Glutamatergic neuron (in vitro differentiated cells): Measurements from ENCODE around the gene RABAC1. TPM values are rescaled to one million over a fixed set of nuclear protein-coding genes. Genes with fewer than 3 reads are reported as not detected.

Experiments used
- DNase-seq: peaks from one replicate; pipeline ENCODE4 v3.0.0; 2022
- H3K27ac Mint-ChIP-seq: one replicate; pipeline ENCODE4 v1.8.0; 2020; ENCODE audit warnings: mild to moderate bottlenecking, mixed read lengths, inconsistent platforms; ENCODE audit not compliant: unreplicated experiment
- H3K27me3 Mint-ChIP-seq: one replicate; pipeline ENCODE4 v1.8.0; 2020; ENCODE audit warnings: mild to moderate bottlenecking, moderate library complexity, mixed read lengths, inconsistent platforms; ENCODE audit not compliant: unreplicated experiment
- H3K36me3 Mint-ChIP-seq: one replicate; pipeline ENCODE4 v1.8.0; 2020; ENCODE audit warnings: mild to moderate bottlenecking, mixed read lengths, inconsistent platforms; ENCODE audit not compliant: unreplicated experiment
- H3K4me1 Mint-ChIP-seq: one replicate; pipeline ENCODE4 v1.8.0; 2020; ENCODE audit warnings: mild to moderate bottlenecking, low read depth, mixed read lengths, inconsistent platforms; ENCODE audit not compliant: unreplicated experiment
- H3K4me3 Mint-ChIP-seq: one replicate; pipeline ENCODE4 v1.8.0; 2020; ENCODE audit warnings: mild to moderate bottlenecking, mixed read lengths, inconsistent platforms; ENCODE audit not compliant: unreplicated experiment
- H3K9me3 Mint-ChIP-seq: one replicate; pipeline ENCODE4 v1.8.0; 2020; ENCODE audit warnings: mild to moderate bottlenecking, moderate library complexity, mixed read lengths, inconsistent platforms; ENCODE audit not compliant: unreplicated experiment
- total RNA-seq: library from RNA; stranded (reverse); fragmentation: NEBNext Ultra II Directional; extraction: Animal tissue kit (Norgen Biotek cat#: 25700); gene quantifications from one replicate; pipeline ENCODE4 v1.2.1, GENCODE V29; 2021; ENCODE audit not compliant: unreplicated experiment
- TF ChIP-seq, protein P1 (sequence below): fragments of 200-600 bp; sonication (generic); IDR thresholded peaks from one replicate; pipeline ENCODE4 v1.5.0; 2021; ENCODE audit not compliant: partially characterized antibody, unreplicated experiment

The RABAC1 gene
- total RNA-seq, 1 donor from 2014 or later, result 139 TPM

DNA sequence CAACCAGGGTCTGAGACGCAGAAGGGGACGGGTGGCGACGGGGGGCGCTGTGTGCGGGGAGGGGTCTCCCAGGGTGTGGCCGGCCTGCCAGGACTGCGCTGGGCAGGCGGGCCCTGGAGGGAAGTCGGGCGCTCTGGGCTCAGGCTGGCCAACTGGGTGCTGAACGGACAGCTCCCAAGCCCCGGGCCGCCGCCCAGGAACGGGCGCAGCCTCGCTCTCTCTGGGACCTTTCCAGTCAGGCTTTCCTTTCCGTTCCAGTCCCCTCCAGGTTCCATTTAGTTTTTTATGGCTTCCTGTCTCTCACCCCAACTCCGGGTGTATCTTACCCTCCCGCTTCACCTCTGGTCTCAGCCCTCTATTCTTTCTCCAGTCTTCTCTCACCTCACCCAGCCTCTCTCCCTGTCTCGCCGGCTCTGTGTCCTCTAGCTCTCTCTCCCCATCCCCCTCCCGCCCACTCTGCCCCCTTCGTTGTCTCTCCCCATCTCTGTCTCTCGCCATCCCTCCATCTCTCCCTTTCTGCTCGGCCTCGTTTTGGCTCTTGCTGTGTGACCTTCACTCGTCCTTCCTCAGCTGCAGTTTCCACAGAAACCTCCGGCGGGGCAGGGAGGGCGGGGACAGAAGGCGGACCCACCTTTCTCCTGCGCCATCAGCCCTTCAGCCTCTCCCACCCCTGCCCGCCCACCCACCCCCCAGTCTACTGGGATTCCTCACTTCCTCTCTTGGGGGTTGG lies 38.2 kb upstream of the RABAC1 start:
- TF ChIP-seq, protein P1, sequence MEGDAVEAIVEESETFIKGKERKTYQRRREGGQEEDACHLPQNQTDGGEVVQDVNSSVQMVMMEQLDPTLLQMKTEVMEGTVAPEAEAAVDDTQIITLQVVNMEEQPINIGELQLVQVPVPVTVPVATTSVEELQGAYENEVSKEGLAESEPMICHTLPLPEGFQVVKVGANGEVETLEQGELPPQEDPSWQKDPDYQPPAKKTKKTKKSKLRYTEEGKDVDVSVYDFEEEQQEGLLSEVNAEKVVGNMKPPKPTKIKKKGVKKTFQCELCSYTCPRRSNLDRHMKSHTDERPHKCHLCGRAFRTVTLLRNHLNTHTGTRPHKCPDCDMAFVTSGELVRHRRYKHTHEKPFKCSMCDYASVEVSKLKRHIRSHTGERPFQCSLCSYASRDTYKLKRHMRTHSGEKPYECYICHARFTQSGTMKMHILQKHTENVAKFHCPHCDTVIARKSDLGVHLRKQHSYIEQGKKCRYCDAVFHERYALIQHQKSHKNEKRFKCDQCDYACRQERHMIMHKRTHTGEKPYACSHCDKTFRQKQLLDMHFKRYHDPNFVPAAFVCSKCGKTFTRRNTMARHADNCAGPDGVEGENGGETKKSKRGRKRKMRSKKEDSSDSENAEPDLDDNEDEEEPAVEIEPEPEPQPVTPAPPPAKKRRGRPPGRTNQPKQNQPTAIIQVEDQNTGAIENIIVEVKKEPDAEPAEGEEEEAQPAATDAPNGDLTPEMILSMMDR, result no peak
- peak overlapping the region; percentile 96 for H3K27ac Mint-ChIP-seq
- peaks cover 47% of the 10 kb centered on the region for H3K4me1 Mint-ChIP-seq
- peaks cover 25% of the 10 kb centered on the region for H3K9me3 Mint-ChIP-seq
- H3K36me3 Mint-ChIP-seq, result peaks cover 5% of the 10 kb centered on the region
- DNase-seq, result peak; percentile 69
- peak overlapping the region; percentile 87 for H3K4me3 Mint-ChIP-seq
- peaks cover 45% of the 10 kb centered on the region for H3K27me3 Mint-ChIP-seq

DNA sequence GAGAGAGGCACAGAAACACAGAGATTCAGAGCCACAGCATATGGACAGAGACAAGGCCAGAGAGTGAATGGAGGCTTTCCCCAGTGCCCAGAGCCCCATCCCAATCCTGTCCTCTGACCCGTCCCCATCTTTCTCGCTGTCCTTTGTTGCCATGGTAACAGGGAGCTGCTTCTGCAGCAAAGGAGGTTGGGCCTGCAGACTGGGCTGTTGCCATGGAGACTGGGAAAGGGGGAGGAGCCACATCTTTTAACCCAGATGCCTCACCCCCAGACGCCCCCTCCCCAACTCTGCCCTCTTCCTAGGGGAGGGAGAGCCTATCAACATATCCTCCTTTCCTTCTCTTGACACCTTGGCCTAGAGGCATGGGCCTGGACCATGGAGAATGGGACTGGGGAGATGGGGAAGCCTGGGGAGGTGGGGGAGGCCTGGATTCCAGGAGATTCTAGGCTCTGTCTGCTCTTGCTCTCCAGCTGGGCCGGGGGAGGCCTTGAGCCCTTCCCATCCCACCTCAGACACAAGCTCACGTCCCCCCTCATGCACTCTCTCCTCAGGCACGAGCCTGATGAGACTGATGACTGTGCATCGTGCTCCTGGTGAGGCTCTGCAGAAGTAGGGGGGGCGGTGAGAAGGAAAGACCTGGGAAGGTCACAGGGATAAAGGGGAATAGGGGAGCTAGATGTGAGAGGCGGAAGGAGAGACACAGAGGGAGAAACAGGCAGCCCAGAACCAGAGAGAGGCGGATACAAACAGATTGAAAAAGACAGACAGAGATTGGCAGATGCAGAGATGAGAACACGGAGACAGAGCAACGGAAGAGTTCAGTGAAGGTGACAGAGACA lies 37.1 kb upstream of the RABAC1 start:
- Mint-ChIP-seq H3K4me1 (peaks cover 44% of the 10 kb centered on the region), H3K27ac (peak overlapping the region; percentile 96), H3K36me3 (peaks cover 5% of the 10 kb centered on the region), H3K27me3 (peaks cover 39% of the 10 kb centered on the region), H3K4me3 (peak overlapping the region; percentile 85), H3K9me3 (peaks cover 25% of the 10 kb centered on the region)
- peak; percentile 88 for DNase-seq
- TF ChIP-seq, protein P1, result no peak

GRCh38 chr19:41994994-41995958 lies 36.2 kb upstream of the RABAC1 start:
- Mint-ChIP-seq H3K9me3 (peaks cover 24% of the 10 kb centered on the region), H3K4me3 (peak overlapping the region; percentile 85), H3K36me3 (peaks cover 5% of the 10 kb centered on the region), H3K27ac (peak overlapping the region; percentile 96), H3K27me3 (peaks cover 38% of the 10 kb centered on the region), H3K4me1 (peaks cover 38% of the 10 kb centered on the region)
- TF ChIP-seq, protein P1, result no peak
- DNase-seq, result no peak

DNA sequence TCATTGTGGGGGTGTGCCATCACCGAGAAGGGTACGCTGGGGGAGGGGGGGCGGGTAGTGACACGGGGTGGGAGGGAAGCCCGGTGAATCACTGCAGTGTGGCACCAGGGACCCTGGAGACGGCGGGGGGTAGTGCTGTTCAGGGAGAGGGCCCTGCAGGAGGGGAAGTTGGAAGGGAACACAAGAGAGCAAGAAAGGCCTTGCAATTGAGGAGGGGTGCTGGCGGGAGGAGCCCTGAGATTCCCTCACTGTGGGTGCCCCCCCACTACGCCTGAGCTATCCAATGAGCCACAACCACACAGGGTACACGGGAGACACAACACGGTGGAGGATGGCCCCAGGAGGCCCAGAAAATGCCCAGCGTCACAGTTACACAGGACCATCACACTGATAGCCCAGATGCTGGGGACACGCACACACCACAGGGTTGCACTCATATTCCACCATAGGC lies 35.4 kb upstream of the RABAC1 start:
- H3K36me3 Mint-ChIP-seq, result peaks cover 5% of the 10 kb centered on the region
- peak overlapping the region; percentile 96 for H3K27ac Mint-ChIP-seq
- TF ChIP-seq, protein P1, result no peak
- H3K27me3 Mint-ChIP-seq, result peaks cover 37% of the 10 kb centered on the region
- peak; percentile 49 for DNase-seq
- peaks cover 21% of the 10 kb centered on the region for H3K9me3 Mint-ChIP-seq
- H3K4me1 Mint-ChIP-seq, result peaks cover 31% of the 10 kb centered on the region
- peak overlapping the region; percentile 85 for H3K4me3 Mint-ChIP-seq
